NCI-H446 (cell line): ENCODE data around the gene MRPS23.

Source experiments
- DNase-seq, 2 experiments: peaks; one replicate each; lab custom pipeline; 2025; lab: John Stamatoyannopoulos, UW

MRPS23 gene

DNA sequence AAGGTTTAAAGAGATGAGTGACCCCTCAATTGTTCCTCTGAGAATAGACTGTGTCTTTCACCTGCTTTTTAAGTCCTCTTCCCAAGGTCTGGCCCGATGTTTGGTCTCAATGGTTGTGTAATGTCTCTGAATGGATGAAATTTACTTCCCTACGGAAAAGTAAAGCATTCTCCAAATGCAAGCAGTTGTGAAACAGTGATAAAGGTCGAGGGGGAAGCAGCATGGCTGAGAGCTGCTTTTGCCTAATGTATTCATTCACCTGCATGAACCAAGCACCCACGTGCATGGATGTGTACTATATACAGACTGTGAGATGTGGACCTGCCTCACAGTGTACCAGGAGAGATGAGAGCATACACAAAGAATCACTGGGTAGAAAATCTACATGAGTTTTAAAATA, 11.4 kb downstream of the MRPS23 start:
- DNase-seq: no peak

DNA sequence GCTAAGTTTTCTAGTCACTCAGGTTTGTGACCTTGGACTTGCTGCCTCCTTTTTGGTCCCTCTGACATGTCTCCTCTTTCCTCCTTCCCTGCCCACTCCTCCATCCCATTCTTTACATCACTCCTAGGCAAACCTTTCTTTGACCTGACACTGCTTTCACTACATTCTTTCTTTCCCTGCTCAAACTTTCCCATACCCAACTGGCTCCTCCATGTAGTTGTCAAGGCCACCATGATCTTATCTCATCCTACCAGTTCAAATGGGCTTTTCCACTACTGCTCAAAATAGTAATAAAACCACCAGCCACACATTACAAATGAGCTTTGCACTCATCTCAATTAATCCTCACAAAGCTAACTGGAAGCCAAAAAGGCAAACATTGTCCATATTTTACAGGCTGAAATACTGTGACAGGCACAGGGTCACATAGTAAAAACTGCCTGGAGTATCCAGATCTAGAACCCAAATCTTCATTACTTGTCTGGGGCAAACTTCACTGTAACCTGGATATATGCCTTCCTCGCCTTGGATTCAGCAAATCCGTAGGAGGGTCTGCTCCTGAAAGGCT, 14.4 kb downstream of the MRPS23 start:
- DNase-seq: no peak

DNA sequence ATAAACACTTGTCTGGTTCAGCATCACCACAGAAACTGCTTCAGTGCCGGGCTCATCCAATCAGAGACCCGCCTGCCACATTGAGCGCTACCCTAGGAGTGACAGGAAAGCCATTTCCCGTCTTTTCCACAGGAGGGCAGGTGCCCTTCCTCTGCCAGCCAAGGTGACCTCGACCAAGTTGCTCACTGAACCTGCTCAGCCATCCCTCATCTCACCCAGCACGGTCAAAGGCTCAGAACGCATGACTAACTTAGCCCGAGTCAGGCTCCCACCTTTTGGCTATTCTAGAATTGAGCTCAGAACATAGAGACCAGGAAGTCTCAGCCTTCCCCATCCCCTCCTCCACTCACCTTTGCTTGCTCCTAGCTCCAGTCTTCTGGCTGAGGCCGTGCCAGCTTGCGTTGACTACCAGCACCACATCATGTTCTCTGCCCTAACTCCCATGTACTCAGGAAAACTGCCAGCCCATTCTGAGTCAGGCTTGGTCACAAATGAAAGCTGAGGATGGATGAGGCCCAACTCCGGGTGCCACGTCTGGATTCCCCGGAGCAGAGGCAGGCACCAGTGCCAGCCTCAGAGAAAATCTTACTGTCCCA, 15.6 kb downstream of the MRPS23 start:
- DNase-seq: peak in 1 of 2 experiments; percentile 21

DNA sequence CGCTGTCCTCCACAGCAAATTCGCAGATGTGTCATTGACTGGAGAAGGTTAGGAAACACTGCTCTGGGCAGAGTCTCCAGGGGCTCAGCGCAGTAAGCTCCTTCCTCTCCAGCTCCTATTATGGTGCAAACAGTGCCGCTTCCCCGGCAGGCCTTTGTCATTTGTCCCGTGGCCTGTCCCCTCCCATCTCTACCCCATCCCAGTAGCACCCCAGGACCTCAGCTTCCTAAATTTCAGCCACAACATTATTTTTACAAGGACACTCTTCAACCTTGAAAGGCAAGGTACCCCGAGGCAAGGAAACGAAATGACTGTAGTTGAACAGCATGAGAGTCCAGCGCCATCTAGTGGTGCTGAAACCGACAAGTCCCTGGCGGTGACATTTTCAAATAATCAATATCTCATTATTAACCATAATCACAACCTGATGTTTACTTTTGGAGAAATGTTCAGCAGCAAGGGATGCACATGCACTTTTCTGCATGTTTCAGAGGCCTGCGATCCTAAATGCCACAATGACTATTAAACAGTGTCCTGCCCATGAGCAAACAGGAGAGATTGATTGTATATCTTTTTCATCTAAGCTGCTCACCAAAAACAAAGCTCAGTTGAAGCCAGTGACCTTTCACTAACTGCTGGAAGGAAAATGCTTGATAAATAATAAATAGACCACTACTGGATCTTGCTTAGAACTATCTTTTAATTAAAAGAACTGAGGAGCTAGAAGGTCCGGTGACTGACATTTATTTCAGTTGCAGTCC, 16.5 kb downstream of the MRPS23 start:
- peak; percentile 22 to 79 for DNase-seq

DNA sequence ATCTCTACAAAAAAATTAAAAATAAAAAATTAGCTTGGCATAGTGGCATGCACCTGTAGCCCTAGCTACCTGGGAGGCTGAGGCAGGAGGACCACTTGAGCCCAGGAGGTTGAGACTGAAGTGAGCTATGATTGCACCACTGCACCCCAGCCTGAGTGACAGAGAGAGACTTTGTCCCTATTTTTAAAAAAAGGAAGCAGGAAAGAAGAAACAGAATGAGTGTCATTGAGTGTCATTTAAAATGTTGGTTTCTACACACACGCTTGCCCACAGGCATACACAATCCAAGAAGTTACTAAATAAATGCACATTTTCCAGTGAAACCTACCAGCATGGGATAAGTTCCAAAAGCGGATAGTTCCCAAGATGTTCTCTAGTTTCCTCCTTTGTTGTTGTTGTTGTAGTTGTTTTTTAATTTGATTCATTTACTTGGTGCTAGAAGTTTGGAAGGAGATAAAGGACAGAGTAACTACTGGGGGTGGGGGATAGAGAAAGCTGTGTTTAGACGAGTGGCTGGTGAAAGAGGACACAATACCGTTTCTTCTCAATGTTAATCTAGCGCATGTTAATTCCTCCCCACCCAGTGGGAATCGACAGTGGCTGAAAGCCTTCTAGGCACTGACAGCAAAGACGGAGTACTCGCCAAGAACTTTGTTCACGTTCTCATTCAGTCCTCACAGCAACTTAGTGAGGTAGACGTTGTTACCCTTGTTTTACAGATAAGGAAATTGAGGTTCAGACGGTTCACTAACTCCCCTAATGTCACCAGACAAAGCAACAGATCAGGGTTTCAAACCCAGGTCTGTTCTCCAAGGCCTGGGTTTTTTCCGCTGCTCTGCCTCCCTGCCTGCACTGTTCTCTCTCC, 17.3 kb downstream of the MRPS23 start:
- no peak for DNase-seq

DNA sequence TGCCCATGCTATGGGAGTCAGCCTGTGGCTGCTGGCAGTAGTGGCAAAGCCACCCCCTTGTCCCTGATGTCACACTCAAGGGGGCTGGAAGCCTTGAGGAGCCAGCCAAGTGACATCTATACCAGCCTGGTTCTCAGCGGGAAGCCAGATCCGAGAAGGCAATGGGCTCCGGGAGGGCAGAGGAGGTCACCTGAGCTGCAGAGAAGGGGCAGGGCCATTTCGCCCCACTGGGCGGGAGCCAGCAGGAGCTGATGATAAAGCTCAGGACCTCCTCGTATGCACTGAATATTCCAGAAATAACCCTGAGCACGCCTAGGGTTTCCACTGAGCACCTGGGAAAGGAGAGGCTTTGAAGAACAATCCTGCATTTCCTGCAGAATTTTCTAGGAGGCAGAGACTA, 19.0 kb downstream of the MRPS23 start:
- DNase-seq: no peak

DNA sequence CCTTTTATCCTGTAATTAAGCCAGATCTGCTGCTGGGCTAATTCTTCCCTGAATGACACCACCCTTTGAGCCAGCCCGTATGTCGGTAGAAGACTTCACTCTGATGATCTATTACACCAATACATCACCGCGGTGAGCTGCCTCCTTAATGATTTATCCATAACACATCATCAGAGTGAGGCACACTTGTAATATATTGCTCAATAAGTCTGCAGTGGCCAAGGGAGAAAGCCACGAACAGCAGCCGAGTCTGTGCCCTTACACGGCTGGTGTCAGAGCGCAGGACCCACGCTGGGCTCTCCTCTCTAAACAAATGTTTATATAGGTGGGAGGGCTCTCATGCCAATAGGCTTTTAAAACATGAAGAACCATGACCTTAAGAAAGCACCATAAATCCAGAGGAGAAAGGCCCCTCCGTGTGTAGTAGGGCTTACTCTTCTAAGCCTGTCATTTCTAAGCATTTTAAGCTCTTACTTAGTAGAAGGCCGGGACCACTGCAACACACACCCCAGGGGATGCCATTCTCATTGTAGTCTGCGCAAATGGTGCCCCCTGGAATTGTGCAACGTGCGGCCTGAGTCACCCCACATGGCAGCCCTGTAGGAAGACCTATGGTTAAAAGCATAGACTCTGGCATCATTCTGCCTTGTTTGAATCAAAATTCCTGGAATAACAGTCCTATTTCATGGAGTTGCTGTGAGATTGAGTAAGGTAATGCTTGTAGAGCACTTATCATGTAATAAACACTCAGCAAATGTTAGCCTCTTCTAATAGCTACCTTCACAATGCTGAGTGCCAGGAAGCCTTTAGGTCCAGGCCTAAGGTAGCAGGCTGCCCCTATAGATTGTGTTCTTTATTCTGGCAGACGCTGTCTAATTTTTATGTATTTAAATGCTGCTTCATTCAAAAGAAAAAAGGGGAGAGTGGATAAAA, 26.1 kb downstream of the MRPS23 start:
- DNase-seq: no peak

DNA sequence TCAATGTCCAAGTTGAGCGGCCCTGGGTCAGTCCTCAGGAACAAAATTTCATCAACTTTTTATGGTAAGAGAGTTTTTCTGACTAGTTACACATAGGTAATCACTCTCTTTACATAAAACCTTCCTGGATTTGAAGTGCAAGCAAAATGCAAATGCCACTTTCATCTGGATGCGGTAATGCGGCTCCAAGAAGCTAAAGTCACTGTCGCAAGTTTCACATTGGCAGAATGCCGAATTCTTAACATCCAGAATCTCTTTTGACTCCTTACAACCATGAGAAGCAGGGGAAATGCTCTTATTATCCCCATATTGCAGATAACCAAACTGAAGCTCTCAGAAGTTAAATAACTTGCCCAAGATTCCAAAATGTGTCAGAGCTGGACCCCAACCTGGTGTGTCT, 30.0 kb downstream of the MRPS23 start:
- DNase-seq: no peak

DNA sequence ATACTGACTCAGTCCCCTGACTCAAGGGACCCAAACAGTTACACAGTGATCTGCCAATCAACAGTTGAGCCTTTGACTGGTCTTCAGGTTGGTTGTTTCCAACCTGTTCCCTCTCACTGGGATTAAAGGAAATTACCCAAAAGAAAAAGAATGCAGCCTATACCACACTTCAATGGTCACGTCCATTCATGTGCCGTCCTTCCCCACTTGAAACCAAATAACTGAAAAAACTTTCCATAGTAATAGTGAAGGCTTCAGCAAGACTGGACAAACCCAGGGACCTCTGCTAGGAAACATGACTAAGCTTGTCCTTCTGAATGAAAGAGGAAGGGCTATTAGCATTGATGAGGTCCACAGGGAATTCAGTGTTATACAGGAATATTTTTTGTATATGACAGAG, 30.6 kb downstream of the MRPS23 start:
- no peak for DNase-seq

DNA sequence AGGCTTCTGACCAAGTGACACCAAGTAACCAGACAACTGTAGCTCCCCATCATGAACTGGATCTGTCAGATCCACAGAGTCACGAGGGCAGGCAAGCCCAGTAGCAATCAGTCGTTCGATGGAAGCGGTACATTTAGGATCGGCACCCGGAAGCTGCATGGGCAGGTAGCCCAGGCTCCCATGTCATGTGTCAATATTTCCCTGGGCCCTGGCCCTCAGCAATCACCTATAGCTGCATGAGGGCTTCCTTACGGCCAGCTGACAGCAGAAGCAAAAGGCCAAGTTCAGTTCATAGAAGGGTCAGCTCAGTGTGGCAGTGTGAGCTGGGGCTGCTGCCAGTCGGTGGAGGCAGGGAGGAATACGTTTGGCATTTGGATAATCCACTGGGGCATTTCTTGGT, 31.8 kb downstream of the MRPS23 start:
- no peak for DNase-seq

DNA sequence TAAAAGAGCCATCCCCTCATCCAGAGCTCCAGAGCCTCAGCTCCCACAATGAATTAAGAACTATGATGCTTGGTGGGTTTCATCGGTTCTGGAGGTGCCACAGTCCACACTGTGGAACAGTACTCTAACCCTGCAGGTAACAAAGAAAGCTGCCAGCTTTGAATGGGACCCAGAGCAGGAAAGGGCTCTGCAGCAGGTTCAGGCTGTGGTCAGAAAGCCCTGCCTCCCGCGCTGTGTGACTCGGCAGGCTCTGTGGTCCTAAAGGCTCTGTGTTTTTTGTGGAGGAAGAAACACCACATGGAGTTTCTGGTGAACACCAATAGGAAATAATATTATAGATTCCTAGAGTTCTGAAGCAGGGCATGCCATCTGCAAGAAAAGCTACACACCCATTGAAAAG, 32.5 kb downstream of the MRPS23 start:
- no peak for DNase-seq

DNA sequence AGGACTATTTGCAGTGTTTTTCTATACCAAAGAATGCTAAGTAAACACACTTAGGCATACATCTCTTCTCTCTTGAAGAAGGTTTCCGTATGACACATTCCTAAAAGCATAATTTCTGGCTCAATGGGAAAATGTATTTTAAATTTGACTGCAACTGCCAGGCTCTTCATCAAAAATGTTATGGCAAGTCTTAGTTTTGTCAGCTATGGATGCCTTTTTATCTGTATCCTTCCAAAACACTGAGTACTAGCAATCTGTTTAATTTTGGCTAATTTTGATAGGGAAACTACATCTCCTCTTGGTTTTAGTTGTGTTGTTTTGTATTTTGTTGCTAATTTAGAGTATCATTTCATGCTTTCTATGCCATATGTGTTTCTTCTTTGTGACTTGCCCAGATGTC, 35.4 kb downstream of the MRPS23 start:
- no peak for DNase-seq

DNA sequence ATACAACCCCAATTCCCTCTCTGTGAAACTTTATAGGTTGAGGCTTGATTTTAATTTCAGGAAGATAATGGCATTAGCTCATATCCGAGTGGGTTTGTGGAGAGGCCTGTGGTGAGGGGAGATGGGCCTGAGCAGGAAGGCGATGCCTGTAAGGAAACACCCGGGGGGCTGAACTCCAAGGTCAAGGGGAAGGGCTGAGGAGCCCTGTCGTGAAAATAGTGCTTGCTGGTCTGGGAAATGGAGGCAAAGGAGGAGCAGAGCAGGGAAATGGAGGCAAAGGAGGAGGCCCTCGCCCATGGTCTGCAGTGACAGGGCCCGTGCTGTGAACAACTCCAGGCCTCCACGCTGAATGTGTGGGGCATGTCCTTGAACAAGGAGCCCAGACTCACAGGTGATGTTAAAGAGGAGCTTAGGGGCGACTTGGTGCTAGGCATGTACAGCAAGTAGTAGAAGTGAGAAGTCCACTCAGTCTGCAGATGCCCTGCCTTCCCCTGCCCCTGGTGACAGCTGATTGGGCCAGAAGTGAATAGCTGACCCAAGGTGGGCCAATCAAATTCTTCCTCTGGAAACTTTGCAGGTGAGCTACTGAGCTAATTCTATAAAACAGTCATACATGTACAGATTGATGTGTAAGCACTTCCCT, 38.1 kb downstream of the MRPS23 start:
- DNase-seq: no peak

DNA sequence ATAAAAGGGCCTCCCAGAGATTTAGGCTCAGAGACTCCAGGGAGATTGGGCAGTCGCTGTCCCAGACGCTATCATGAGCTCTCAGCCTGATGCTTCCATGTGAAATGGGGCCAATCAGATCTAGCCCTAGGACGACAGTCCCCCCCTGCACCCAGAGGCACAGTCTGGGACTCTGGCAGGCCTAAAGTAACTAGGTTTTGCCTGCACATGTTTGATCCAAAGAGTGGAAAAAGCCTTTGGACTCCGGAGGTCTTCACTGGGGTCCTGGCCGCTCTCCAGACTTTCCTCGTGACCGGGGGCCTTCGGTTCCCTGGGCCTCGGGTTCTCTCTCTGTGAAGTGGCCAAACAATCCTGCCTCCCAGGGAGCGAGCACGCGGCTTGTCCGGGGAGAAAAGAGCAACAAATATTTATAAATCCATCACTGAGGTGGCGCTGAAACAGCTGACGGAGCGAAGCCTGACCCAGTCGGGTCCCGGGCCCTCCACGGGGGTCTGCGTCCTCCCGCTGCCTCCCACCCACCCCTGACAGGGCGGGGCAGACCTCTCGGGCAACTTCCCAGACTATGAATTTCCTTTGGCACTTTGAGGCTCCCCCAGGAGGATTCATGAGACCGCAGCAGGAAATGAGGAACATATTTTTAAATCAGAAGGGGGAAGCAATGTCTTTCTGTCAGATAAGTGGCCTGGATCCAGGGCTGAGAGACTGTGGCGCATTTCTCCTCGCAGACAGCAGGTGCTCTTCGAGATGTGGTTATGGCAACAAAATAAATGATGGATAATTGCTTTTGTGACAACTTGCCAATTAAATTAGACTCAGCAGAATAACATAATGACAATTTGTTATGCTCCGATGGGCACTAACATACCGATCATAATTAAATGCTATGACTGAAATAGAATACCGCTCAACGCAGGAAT, 38.9 kb downstream of the MRPS23 start:
- DNase-seq: peak; percentile 82

DNA sequence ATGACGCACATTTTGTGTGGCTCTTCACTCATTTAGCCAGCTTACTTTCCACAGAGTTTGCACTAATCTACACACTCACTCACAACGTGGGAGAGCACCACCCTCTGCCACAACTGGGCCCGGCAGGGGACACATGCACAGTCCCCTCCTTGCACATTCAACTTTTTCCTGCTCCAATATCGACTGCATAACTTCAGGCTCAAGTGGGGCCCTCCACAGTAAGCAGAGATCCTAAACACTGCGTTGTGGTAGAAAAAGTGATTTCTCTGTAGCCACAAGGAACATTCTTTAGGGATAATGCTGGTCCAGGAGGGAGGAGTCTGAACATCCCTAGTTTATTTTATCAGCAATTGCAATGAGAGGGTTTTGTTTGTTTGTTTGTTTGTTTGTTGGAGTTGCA, 40.0 kb downstream of the MRPS23 start:
- DNase-seq: no peak

DNA sequence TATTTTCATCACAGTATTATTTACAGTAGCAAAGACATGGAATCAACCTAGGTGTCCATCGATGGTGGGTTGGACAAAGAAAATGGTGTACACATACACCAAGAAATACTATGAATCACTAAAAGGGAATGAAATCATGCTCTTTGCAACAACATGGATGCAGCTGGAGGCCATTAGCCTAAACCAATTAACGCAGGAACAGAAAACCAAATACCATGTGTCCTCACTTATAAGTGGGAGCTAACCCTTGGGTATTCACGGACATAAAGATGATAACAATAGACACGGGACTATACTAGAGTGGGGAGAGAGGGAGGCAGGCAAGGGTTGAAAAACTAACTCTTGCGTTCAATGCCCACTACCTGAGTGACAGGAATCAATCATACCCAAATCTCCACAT, 41.0 kb downstream of the MRPS23 start:
- DNase-seq: no peak

DNA sequence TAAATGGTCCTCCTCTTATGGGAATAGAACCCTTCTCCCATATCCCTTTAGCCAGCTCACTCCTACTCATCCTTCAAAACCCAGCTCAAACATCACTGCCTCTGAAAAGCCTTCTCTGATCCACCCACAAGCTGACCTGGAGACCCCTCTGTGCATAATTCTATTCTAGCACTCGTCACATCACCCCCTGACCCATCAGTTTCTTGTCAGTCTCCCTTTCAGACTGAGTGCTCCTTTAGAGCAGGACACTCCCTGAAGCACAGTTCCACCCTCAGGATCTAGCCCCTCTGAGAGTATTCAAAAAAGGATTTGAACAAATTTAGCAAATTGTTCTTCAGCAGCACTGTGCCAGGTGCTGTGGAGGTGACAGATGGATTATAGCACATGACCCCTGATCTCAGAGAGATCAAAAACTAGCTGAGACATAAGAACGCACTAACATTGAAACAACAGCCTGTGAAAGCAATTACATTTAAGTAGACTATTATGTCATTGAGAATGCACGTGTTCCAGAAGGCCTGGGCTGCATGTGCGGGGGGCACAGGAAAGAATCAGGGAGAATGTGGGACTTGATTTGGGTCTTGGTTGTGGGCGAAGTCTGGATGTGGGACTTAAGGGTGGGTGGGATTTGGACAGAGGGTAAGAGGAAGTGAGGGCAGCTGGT, 43.5 kb downstream of the MRPS23 start:
- no peak for DNase-seq

DNA sequence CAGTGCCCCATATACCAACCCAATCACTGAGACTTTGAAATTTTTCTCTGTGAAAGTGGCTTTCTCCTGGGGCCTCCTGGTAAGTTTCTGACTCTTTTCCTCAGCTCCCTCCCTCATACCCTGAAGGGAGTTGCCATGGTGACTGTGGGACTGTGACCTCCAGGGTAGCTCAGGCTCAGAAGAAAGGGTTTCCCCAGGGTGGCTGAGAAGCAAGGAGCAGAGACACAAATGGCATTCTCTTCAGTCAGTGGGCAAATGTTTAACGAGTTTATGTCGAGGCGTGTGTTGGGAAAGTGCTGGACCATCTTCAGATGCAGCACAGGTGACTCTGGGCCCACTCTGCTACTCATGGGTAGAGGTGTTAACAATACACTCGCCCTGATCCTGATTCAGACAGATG, 46.8 kb downstream of the MRPS23 start:
- no peak for DNase-seq

DNA sequence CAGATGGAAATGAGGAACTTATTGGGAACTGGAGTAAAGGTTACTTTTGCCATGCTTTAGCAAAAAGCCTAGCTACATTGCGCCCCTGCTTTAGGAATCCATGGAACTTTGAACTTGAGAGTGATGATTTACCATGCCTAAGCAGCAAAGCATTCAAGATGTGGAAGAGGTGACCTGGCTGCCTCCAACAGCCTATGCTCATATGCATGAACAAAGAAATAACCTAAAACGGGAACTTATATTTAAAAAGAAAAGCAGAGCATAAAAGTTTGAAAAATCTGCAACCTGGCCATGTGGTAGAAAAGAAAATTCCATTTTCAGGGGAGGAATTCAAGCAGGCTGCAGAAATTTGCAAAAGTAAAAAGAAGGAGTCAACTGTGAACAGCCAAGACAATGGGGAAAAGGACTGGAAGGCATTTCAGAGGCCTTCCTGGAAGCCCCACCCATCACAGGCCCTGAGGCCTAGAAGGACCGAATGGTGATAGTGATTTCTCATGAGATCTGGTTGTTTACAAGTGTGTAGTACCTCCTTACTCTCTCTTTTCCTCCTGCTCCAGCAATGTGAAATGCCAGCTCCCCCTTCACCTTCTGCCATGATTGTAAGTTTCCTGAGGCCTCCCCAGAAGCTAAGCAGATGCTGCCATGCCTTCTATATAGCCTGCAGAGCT, 48.7 kb downstream of the MRPS23 start:
- no peak for DNase-seq
